GM23338 (cell line): ENCODE data around the gene CDV3. TPM values are rescaled to one million over a fixed set of nuclear protein-coding genes. Genes with fewer than 3 reads are reported as not detected.

Source experiments
- ATAC-seq: fragments of 200-7000 bp; cut with Tn5 transposase; 3 replicates; pipeline ENCODE4 v1.9.1; 2020
- DNase-seq: peaks from one replicate; pipeline ENCODE4 v3.0.0-alpha.2; 2015; ENCODE audit warnings: low spot score
- H2AFZ ChIP-seq: fragments of 200-600 bp; sonication (generic); 2 replicates; pipeline ENCODE4 v1.8.0; 2016; ENCODE audit warnings: antibody characterized with exemption, mild to moderate bottlenecking, moderate library complexity
- H3F3A ChIP-seq: fragments of 200-600 bp; sonication (generic); replicated peaks from 2 replicates; pipeline ENCODE4 v1.8.0; 2017; ENCODE audit warnings: antibody characterized with exemption, mixed run types, low read depth
- H3K27ac ChIP-seq: fragments of 200-600 bp; sonication (generic); 2 replicates; pipeline ENCODE4 v1.6.1; 2016; ENCODE audit warnings: low read depth
- H3K27me3 ChIP-seq: fragments of 200-600 bp; sonication (generic); 2 replicates; pipeline ENCODE4 v1.8.0; 2016; ENCODE audit warnings: mild to moderate bottlenecking, mixed run types, moderate library complexity; ENCODE audit not compliant: insufficient read depth
- H3K36me3 ChIP-seq: fragments of 200-600 bp; sonication (generic); 2 replicates; pipeline ENCODE4 v1.8.0; 2016; ENCODE audit warnings: mild to moderate bottlenecking; ENCODE audit not compliant: insufficient read depth
- H3K4me1 ChIP-seq: fragments of 200-600 bp; sonication (generic); 2 replicates; pipeline ENCODE4 v1.8.0; 2016; ENCODE audit warnings: mild to moderate bottlenecking, moderate library complexity; ENCODE audit not compliant: insufficient read depth
- H3K4me2 ChIP-seq: fragments of 200-600 bp; sonication (generic); 2 replicates; pipeline ENCODE4 v1.7.1; 2017; ENCODE audit warnings: mixed run types
- H3K4me3 ChIP-seq: fragments of 200-600 bp; sonication (generic); 2 replicates; pipeline ENCODE4 v1.6.1; 2016; ENCODE audit warnings: mixed run types
- H3K79me2 ChIP-seq: fragments of 200-600 bp; sonication (generic); replicated peaks from 2 replicates; pipeline ENCODE4 v1.8.0; 2017; ENCODE audit warnings: mild to moderate bottlenecking; ENCODE audit not compliant: insufficient read depth
- H3K9me2 ChIP-seq: fragments of 200-600 bp; sonication (generic); 2 replicates; pipeline ENCODE4 v1.8.0; 2017; ENCODE audit not compliant: insufficient read depth
- H4K20me1 ChIP-seq: fragments of 200-600 bp; sonication (generic); replicated peaks from 2 replicates; pipeline ENCODE4 v1.8.0; 2017; ENCODE audit warnings: mild to moderate bottlenecking; ENCODE audit not compliant: insufficient read depth
- H3K27ac Mint-ChIP-seq: 2 replicates; pipeline ENCODE4 v1.8.0; 2020; ENCODE audit warnings: inconsistent platforms, mild to moderate bottlenecking, moderate library complexity, mixed read lengths
- H3K27me3 Mint-ChIP-seq: 3 replicates; pipeline ENCODE4 v1.8.0; 2022; ENCODE audit warnings: low read depth, mild to moderate bottlenecking, moderate library complexity, mixed read lengths, inconsistent platforms; ENCODE audit not compliant: insufficient read depth, poor library complexity
- H3K36me3 Mint-ChIP-seq: 3 replicates; pipeline ENCODE4 v1.8.0; 2021; ENCODE audit warnings: low read depth, mild to moderate bottlenecking, inconsistent platforms, moderate library complexity, mixed read lengths
- H3K4me1 Mint-ChIP-seq: 3 replicates; pipeline ENCODE4 v1.8.0; 2020; ENCODE audit warnings: mild to moderate bottlenecking, inconsistent platforms, mixed read lengths
- H3K4me3 Mint-ChIP-seq: 3 replicates; pipeline ENCODE4 v1.8.0; 2021; ENCODE audit warnings: moderate library complexity, mild to moderate bottlenecking, inconsistent platforms, mixed read lengths
- H3K9me3 Mint-ChIP-seq: 3 replicates; pipeline ENCODE4 v1.8.0; 2020; ENCODE audit warnings: moderate library complexity, mild to moderate bottlenecking, inconsistent platforms, mixed read lengths
- CREB1 ChIP-seq: fragments of 250-450 bp; sonication (Bioruptor Pico); IDR thresholded peaks from 2 replicates; pipeline ENCODE4 v1.5.0; 2020; ENCODE audit warnings: low read depth, mild to moderate bottlenecking, moderate library complexity
- EZH2 ChIP-seq: fragments of 200-600 bp; sonication (generic); IDR thresholded peaks from one replicate; pipeline ENCODE4 v1.8.0; 2017; ENCODE audit warnings: antibody characterized with exemption, mild to moderate bottlenecking, low read depth; ENCODE audit not compliant: unreplicated experiment
- EZH2phosphoT487 ChIP-seq: fragments of 200-600 bp; sonication (generic); IDR thresholded peaks from one replicate; pipeline ENCODE4 v1.8.1; 2018; ENCODE audit warnings: antibody characterized with exemption; ENCODE audit not compliant: unreplicated experiment
- NANOG ChIP-seq: IDR thresholded peaks from 2 replicates; pipeline ENCODE4 v1.6.1; 2016; ENCODE audit warnings: antibody characterized with exemption, borderline replicate concordance
- POLR2AphosphoS5 ChIP-seq: IDR thresholded peaks from 2 replicates; pipeline ENCODE4 v1.6.1; 2016; ENCODE audit warnings: antibody characterized with exemption, low read depth
- STAT1 ChIP-seq: IDR thresholded peaks from one replicate; pipeline ENCODE4 v1.6.1; 2016; ENCODE audit warnings: antibody characterized with exemption; ENCODE audit not compliant: unreplicated experiment
- ZNF114 ChIP-seq: fragments of 250-450 bp; sonication (Bioruptor Pico); IDR thresholded peaks from 2 replicates; pipeline ENCODE4 v1.5.0; 2020; ENCODE audit warnings: mild to moderate bottlenecking, moderate library complexity
- ZNF331 ChIP-seq: fragments of 250-450 bp; sonication (Bioruptor Pico); IDR thresholded peaks from 2 replicates; pipeline ENCODE4 v1.5.0; 2020; ENCODE audit warnings: low read depth, mild to moderate bottlenecking, moderate library complexity
- polyA plus RNA-seq: library from polyadenylated mRNA; unstranded; fragments of >200 nt; fragmentation: Nextera tagmentation; extraction: Ambion mirVana; gene quantifications from 2 replicates; pipeline ENCODE4 v1.2.1, GENCODE V29; 2016
- total RNA-seq: library from RNA; depleted of rRNA; stranded (reverse); fragments of >200 nt; shearing (Covaris generic); gene quantifications from 2 replicates; pipeline ENCODE4 v1.2.3, GENCODE V29; 2014
- TF ChIP-seq, protein P1 (sequence below), 2 experiments: fragments of 200-600 bp in 1 of 2; sonication (generic) in 1 of 2; conservative IDR thresholded peaks; 2 replicates each; pipeline versions ENCODE4 v1.5.1 to v1.6.1; 2016 to 2017; ENCODE audit warnings: antibody characterized with exemption in 2 of 2, low read depth in 2 of 2, mild to moderate bottlenecking in 2 of 2, moderate library complexity in 1 of 2
- TF ChIP-seq, protein P2 (sequence below): IDR thresholded peaks from 2 replicates; pipeline ENCODE4 v1.6.1; 2016; ENCODE audit warnings: antibody characterized with exemption
- TF ChIP-seq, protein P3 (sequence below): fragments of 250-450 bp; sonication (Bioruptor Pico); IDR thresholded peaks from 2 replicates; pipeline ENCODE4 v1.5.0; 2020; ENCODE audit warnings: mild to moderate bottlenecking, moderate library complexity

The CDV3 gene
- total and polyA plus RNA-seq, 2 experiments from 2014 or later, result 36.6 to 119 TPM

DNA sequence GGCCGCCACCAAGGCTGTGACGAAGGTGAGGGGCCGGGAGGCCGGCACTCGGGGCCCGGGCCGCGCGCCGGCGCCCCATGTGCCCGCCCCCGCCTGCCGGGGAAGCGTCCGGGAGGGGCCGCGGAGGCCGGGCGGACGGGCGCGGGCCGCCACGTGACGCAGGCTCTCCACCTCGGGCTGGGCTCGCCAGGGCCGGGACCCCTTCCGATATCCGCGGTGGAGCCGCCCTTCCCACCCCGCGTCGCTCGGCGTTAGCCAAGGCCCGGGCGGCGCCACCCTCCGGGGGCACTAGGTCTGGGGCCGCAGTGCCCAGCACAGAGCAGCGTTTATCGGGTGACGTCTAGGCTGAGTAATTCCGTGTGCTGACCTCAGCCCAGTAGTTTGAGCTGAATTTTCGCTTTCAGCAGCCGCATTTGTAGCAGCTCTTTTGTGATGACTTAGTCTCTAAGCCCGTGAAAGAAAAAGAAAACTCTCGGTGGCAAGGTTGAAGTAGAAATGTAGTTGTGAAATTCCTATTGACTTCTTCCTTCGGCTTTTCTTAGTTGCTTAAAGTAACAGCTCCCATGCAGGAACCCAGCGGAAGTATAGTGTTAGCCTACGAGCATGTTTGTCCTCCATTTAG is 885 bp downstream of the CDV3 start:
- peaks cover 52% of the 10 kb centered on the region for H3K79me2 ChIP-seq
- no peaks in the 10 kb centered on the region for H3K27me3 ChIP-seq
- ATAC-seq (peak; percentile 49), DNase-seq (peak; percentile 74)
- Mint-ChIP-seq H3K36me3 (peaks cover 48% of the 10 kb centered on the region), H3K4me1 (peaks cover 28% of the 10 kb centered on the region), H3K27ac (peak overlapping the region; percentile 74), H3K27me3 (peaks cover 5% of the 10 kb centered on the region), H3K4me3 (peak overlapping the region; percentile 91), H3K9me3 (no peaks in the 10 kb centered on the region)
- peak overlapping the region; percentile 90 for H3K4me3 ChIP-seq
- peak overlapping the region; percentile 26 for H3K27ac ChIP-seq
- H3K9me2 ChIP-seq, result no peaks in the 10 kb centered on the region
- H3F3A ChIP-seq, result no peaks in the 10 kb centered on the region
- no peak overlapping the region for H2AFZ ChIP-seq
- TF ChIP-seq EZH2phosphoT487 (no peak), CREB1 (CRISPR knock-in tag) (peak; percentile 31; the same call in 1 of the 2 replicates), ZNF331 (CRISPR knock-in tag) (no peak), POLR2AphosphoS5 (peak; percentile 16; the same call in 1 of the 2 replicates)
- TF ChIP-seq, protein P1, sequence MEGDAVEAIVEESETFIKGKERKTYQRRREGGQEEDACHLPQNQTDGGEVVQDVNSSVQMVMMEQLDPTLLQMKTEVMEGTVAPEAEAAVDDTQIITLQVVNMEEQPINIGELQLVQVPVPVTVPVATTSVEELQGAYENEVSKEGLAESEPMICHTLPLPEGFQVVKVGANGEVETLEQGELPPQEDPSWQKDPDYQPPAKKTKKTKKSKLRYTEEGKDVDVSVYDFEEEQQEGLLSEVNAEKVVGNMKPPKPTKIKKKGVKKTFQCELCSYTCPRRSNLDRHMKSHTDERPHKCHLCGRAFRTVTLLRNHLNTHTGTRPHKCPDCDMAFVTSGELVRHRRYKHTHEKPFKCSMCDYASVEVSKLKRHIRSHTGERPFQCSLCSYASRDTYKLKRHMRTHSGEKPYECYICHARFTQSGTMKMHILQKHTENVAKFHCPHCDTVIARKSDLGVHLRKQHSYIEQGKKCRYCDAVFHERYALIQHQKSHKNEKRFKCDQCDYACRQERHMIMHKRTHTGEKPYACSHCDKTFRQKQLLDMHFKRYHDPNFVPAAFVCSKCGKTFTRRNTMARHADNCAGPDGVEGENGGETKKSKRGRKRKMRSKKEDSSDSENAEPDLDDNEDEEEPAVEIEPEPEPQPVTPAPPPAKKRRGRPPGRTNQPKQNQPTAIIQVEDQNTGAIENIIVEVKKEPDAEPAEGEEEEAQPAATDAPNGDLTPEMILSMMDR (conservative IDR thresholded peaks at IDR 0.05; ENCODE audit: low read depth in 2 of 2), result 0 out of 4 replicates have a peak, but pooled peaks of 1 of the 2 experiments have one; percentile 6
- H3K36me3 ChIP-seq, result peaks cover 36% of the 10 kb centered on the region
- H4K20me1 ChIP-seq, result peaks cover 42% of the 10 kb centered on the region
- peak overlapping the region; percentile 98 for H3K4me2 ChIP-seq
- peaks cover 21% of the 10 kb centered on the region for H3K4me1 ChIP-seq

GRCh38 chr3:133575086-133575485 is 1.6 kb downstream of the CDV3 start:
- DNase-seq (no peak), ATAC-seq (no peak)
- H3K4me1 ChIP-seq, result peaks cover 21% of the 10 kb centered on the region
- H2AFZ ChIP-seq, result no peak overlapping the region
- no peaks in the 10 kb centered on the region for H3F3A ChIP-seq
- peak overlapping the region; percentile 90 for H3K4me3 ChIP-seq
- H3K27me3 Mint-ChIP-seq, result peaks cover 5% of the 10 kb centered on the region
- peaks cover 28% of the 10 kb centered on the region for H3K4me1 Mint-ChIP-seq
- peak overlapping the region; percentile 91 for H3K4me3 Mint-ChIP-seq
- no peaks in the 10 kb centered on the region for H3K9me2 ChIP-seq
- H3K4me2 ChIP-seq, result peak overlapping the region; percentile 98
- H3K9me3 Mint-ChIP-seq, result no peaks in the 10 kb centered on the region
- H4K20me1 ChIP-seq, result peaks cover 49% of the 10 kb centered on the region
- peaks cover 54% of the 10 kb centered on the region for H3K36me3 Mint-ChIP-seq
- H3K36me3 ChIP-seq, result peaks cover 42% of the 10 kb centered on the region
- peak overlapping the region; percentile 26 for H3K27ac ChIP-seq
- H3K27ac Mint-ChIP-seq, result 0 out of 2 replicates have a peak overlapping the region, but pooled peaks have one; percentile 74
- H3K27me3 ChIP-seq, result no peaks in the 10 kb centered on the region
- H3K79me2 ChIP-seq, result peaks cover 59% of the 10 kb centered on the region
- TF ChIP-seq ZNF331 (CRISPR knock-in tag), result no peak
- no peak for TF ChIP-seq NANOG
- no peak for TF ChIP-seq ZNF114
- TF ChIP-seq, protein P2, sequence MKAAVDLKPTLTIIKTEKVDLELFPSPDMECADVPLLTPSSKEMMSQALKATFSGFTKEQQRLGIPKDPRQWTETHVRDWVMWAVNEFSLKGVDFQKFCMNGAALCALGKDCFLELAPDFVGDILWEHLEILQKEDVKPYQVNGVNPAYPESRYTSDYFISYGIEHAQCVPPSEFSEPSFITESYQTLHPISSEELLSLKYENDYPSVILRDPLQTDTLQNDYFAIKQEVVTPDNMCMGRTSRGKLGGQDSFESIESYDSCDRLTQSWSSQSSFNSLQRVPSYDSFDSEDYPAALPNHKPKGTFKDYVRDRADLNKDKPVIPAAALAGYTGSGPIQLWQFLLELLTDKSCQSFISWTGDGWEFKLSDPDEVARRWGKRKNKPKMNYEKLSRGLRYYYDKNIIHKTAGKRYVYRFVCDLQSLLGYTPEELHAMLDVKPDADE, result no peak
- no peak for TF ChIP-seq EZH2phosphoT487
- TF ChIP-seq STAT1, result no peak
- TF ChIP-seq, protein P3, sequence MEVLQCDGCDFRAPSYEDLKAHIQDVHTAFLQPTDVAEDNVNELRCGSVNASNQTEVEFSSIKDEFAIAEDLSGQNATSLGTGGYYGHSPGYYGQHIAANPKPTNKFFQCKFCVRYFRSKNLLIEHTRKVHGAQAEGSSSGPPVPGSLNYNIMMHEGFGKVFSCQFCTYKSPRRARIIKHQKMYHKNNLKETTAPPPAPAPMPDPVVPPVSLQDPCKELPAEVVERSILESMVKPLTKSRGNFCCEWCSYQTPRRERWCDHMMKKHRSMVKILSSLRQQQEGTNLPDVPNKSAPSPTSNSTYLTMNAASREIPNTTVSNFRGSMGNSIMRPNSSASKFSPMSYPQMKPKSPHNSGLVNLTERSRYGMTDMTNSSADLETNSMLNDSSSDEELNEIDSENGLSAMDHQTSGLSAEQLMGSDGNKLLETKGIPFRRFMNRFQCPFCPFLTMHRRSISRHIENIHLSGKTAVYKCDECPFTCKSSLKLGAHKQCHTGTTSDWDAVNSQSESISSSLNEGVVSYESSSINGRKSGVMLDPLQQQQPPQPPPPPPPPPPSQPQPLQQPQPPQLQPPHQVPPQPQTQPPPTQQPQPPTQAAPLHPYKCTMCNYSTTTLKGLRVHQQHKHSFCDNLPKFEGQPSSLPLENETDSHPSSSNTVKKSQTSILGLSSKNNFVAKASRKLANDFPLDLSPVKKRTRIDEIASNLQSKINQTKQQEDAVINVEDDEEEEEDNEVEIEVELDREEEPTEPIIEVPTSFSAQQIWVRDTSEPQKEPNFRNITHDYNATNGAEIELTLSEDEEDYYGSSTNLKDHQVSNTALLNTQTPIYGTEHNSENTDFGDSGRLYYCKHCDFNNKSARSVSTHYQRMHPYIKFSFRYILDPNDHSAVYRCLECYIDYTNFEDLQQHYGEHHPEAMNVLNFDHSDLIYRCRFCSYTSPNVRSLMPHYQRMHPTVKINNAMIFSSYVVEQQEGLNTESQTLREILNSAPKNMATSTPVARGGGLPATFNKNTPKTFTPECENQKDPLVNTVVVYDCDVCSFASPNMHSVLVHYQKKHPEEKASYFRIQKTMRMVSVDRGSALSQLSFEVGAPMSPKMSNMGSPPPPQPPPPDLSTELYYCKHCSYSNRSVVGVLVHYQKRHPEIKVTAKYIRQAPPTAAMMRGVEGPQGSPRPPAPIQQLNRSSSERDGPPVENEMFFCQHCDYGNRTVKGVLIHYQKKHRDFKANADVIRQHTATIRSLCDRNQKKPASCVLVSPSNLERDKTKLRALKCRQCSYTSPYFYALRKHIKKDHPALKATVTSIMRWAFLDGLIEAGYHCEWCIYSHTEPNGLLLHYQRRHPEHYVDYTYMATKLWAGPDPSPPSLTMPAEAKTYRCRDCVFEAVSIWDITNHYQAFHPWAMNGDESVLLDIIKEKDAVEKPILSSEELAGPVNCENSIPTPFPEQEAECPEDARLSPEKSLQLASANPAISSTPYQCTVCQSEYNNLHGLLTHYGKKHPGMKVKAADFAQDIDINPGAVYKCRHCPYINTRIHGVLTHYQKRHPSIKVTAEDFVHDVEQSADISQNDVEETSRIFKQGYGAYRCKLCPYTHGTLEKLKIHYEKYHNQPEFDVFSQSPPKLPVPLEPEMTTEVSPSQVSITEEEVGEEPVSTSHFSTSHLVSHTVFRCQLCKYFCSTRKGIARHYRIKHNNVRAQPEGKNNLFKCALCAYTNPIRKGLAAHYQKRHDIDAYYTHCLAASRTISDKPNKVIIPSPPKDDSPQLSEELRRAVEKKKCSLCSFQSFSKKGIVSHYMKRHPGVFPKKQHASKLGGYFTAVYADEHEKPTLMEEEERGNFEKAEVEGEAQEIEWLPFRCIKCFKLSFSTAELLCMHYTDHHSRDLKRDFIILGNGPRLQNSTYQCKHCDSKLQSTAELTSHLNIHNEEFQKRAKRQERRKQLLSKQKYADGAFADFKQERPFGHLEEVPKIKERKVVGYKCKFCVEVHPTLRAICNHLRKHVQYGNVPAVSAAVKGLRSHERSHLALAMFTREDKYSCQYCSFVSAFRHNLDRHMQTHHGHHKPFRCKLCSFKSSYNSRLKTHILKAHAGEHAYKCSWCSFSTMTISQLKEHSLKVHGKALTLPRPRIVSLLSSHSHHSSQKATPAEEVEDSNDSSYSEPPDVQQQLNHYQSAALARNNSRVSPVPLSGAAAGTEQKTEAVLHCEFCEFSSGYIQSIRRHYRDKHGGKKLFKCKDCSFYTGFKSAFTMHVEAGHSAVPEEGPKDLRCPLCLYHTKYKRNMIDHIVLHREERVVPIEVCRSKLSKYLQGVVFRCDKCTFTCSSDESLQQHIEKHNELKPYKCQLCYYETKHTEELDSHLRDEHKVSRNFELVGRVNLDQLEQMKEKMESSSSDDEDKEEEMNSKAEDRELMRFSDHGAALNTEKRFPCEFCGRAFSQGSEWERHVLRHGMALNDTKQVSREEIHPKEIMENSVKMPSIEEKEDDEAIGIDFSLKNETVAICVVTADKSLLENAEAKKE (CRISPR knock-in tag), result no peak
- TF ChIP-seq EZH2, result no peak
- no peak for TF ChIP-seq CREB1 (CRISPR knock-in tag)
- no peak for TF ChIP-seq POLR2AphosphoS5
